HTERT RPE-1 (cell line): ENCODE results near the gene TXNRD1.
"Not testable (repeated sequence)": the region's sequence is repeated elsewhere in the genome, so short reads cannot be mapped to it uniquely, and the experiment has no call there.

Experiments used
- in situ Hi-C: fragments of 300-500 bp; cut with MboI; formaldehyde crosslinking; loops from 4 replicates; pipeline ENCODE4 v1.14.3; 2020; ENCODE audit warnings: low sequenced_read_pairs

Gene TXNRD1

DNA sequence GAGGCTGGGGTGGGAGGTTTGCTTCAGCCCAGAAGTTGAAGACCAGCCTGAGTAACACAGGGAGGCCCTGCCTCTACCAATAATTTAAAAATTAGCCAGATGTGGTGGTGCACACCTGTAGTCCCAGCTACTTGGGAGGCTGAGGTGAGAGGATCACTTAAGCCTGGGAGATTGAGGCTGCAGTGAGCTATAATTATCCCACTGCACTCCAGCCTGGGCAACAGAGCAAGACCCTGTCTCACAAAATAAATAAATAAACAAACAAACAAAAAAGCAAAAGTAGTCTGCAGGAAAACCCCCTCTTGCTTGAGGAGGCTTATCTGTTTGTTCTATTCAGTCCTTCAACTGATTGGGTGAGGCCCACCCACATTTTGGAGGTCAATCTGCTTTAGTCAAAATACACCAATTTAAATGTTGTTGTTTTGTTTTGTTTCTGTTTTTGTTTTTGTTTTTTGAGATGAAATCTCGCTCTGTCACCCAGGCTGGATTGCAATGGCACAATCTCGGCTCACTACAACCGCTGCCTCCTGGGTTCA, 24.9 kb upstream of the TXNRD1 start:
- in situ Hi-C loops = no loop called here

DNA sequence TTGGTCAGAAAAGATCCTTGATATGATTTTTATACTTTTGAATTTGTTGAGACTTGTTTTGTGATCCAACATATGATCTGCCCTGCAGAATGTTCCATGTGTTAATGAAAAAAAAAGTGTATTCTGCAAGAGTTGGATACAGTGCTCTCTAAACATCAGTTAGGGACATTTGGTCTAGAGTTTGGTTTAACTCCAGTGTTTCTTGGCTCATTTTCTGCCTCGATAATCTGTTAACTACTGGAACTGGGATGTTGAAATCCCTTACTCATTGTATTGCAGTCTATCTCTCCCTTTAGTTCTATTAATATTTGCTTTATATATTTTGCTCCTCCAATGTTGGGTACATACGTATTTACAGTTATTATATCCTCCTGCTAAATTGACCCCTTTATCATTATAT, 18.3 kb upstream of the TXNRD1 start:
- in situ Hi-C loops = no loop called here

DNA sequence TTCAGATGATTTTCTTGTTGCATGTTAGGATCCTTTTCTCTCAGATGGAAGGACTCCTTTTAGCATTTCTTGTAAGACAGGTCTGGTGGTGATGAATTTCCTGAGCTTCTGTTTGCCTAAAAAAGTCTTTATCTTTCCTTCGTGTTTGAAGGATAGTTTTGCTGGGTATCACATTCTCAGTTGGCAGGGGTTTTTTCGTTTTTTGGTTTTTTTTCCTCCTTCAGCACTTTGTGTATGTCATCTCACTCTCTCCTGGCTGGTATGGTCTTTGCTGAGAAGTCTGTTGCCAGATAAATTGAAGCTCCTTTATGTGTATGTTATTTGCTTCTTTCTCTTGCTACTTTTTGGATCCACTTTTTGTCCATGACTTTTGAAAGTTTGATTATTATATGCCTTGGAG, 15.6 kb upstream of the TXNRD1 start:
- in situ Hi-C loops = no loop called here

DNA sequence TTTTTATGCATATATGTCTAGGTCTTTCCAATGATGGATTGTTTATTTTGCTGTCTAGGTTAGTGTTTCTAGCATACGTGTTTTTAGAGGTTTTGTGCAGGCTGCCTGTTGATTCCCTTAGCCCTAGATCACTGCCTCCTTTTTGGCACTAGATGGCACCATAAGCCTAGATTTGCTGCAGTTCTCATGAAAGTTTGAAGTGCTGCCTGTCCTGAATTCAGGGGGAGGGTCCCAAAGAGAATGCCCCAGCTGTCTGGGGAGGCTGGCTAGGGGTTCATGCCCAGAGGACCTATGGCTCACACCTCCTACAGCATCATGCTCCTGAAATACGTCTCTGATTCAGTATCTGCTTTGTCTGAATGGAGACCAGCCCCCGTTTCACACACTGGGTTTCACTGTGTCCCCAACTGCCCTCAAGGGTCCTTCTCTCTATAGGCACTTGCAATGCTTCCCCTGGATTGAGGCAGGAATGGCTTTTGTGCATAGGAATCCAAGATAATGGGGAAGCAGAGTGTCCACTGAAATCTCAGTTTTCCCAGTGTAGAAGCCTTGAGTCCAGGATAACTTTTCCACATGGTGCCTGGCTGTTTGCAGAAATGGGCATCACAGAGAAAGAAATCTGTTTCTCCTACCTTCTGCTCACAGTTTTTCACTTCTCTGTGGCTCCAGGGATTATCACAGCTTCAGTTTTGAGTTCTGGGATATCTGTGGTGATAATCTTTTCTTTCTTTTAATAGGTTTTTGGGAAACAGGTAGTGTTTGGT, 14.2 kb upstream of the TXNRD1 start:
- in situ Hi-C loops = no loop called here

DNA sequence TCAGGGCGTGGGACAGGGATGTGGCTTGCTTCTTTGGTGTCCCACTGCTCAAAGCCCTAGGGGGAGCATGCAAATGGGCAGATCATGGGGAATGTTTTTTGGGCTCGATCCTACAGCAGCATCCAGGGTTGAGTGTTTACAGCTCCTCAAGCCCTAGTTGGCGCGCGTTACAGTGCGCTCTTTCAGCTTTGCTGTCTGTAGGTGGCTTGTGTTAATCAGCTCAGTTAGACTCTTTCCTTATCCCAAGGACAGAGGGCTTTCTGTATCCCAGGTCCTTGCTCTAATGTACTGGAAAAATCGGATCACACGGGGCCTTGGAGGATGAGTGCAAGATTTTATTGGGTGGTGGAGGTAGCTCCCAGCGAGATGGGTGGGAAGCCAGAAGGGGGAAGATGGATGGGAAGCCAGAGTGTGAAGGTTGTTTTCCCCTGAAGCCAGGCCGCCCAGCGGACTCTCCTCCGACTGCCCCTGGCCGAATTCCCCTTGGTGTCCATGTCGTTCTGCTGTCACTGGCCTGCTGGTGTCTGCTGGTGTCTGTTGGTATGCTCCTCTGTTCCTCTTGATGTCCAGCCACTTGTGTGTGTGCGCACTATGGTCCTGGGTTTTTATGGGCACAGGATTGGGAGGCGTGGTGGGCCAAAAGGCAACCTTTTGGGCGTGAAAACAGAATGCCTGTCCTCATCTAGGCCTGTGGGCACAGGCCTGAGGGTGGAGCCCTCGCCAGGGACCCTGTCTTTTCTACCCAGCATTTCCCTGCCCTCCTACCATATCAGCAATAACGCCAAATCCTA, 10.7 kb upstream of the TXNRD1 start:
- in situ Hi-C loops = no loop called here

- in situ Hi-C loops = no loop called here
Observed at GRCh38 chr12:104207416-104208205, 8.0 kb upstream of the TXNRD1 start.

GRCh38 chr12:104212516-104212915, 3.1 kb upstream of the TXNRD1 start:
- in situ Hi-C loops = no loop called here

- in situ Hi-C loops = no loop called here
Observed at GRCh38 chr12:104213952-104214351, 1.6 kb upstream of the TXNRD1 start.

- in situ Hi-C loops = no loop called here
Observed at GRCh38 chr12:104216521-104216924, 944 bp downstream of the TXNRD1 start.

DNA sequence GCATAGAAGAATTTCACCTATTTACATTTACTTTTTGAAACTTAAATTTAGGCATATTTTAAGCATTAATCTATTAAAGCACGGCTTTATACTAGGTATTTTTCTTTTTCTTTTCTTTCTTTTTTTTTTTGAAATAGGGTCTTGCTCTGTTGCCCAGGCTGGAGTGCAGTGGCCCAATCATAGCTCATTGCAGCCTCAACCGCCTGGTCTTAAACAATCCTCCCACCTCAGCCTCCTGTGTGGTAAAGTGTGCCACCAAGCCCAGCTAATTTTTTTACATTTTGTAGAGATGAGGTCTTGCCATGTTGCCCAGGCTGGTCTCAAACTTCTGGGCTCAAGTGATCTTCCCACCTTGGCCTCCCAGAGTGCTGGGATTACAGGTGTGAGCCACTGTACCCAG, 2.9 kb downstream of the TXNRD1 start:
- in situ Hi-C loops = not testable (repeated sequence)

DNA sequence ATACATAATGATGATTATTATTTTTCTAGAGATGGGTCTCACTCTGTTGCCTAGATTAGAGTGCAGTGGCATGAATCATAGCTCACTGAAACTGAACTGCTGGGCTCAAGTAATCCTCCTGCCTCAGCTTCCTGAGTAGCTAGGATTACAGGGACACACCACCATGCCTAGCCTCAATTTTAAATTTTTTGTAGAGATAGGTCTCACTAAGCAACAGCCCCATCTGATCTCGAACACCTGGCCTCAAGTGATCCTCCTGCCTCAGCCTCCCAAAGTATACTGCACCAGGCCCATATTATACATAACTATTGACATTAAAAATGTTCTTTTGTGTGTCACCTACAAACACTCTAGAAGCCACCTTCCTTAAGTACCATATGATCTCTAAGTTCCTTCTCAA, 3.4 kb downstream of the TXNRD1 start:
- in situ Hi-C loops = no loop called here

GRCh38 chr12:104219361-104219892, 3.8 kb downstream of the TXNRD1 start:
- in situ Hi-C loops = no loop called here

DNA sequence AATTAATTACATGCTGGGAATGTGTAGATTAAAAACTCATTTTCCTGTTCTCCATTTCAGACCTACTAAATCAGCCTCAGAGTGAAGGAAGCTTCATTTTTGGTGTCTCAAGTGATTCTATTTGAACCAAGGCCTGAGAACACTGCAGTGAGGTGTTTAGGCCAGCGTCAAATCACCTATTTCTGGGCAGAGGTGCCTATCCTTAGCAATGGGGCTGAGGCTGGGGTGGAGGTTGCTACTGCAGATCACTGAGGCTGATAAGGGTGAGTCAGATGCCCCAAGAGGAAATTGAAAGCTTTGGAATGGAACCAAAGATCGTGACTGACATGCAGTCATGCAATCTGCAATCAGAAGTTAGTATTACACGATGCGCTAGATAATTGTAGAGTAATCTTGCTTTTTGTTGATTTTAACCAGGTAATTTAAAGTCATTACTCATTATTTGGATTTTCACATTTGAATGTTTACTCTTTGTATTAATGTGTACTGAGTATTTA, 4.4 kb downstream of the TXNRD1 start:
- in situ Hi-C loops = no loop called here

- in situ Hi-C loops = no loop called here
Observed at GRCh38 chr12:104220931-104221330, 5.4 kb downstream of the TXNRD1 start.

DNA sequence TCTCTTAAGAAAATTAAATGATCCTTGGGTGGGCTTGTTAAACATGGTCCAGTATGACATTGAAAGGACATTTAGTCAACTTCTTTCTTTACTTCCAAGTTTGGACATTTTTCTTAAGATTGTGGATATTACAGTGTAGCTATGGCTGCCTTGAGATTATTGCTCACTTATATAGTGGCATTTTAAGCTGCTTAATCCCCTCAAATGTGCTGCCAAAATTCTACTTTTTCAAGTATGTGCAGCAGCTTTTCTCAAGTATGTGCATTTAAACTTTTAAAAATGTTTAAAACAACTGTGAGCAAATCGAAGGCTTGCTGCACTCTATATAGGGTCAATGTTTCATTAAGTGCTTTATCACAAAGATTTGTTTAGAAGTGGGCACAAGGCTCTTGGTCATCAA, 7.4 kb downstream of the TXNRD1 start:
- in situ Hi-C loops = no loop called here

DNA sequence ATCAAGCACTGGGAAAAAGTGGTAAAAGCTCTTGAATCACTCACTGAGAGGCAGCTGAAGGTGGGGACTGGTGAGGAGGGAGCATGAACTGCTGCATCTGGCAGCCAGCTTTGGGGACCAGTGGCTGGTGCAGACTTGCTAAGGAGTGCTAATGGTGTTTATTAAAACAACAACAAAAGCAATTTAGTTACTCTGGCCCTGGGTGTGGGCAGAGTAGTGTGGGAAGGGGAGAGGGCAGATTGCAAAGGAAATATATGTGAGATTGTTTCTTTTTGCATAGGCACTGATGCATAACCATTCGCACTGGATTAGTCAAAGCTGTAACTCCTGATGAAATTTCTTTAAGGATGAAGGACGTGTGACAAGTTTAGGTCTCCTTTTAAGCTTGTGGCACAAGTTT, 8.1 kb downstream of the TXNRD1 start:
- in situ Hi-C loops = no loop called here

- in situ Hi-C loops = no loop called here
Observed at GRCh38 chr12:104226672-104227071, 11.1 kb downstream of the TXNRD1 start.

DNA sequence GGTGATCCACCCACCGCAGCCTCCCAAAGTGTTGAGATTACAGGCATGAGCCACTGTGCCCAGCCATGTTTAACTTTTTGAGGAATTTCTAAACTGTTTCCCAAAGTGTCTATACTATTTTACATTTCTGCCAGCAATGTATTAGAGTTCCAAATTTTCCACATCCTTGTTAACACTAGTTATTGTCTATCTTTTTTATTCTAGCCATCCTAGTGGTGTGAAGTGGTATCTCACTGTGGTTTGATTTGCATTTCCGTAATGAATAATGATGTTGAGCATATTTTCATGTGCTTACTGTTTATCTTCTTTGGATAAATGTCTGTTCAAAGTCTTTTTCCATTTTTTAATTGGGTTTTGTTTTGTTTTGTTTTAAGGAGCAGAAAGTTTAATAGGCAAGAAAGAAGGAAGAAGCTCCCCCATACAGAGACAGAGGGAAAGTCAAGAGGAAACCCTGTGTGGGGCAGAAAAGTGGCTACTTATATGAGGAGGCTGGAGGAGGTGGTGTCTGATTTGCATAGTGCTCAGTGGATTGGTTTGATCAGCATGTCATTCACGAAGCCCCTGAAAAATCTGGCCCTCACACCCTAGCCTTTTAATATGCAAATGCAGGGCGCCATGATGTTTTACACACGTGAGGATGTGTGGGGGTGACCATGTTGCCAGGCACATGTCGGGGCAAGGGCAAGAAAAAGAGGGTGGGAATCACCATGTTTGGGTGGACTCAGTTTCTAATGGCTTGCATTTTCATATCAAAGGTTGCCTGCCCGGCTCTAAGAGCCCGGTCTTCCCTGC, 14.9 kb downstream of the TXNRD1 start:
- in situ Hi-C loops = no loop called here

- in situ Hi-C loops = no loop called here
Observed at GRCh38 chr12:104232609-104233280, 17.2 kb downstream of the TXNRD1 start.
